NCI-H748 treated with DMSO at 0.1 percent for 48 hours (cell line): ENCODE data around the gene ABLIM2.

Experiments used
- DNase-seq: peaks from one replicate; lab custom pipeline; 2025; lab: John Stamatoyannopoulos, UW

Gene ABLIM2

GRCh38 chr4:8158710-8159536 is at the start of gene ABLIM2:
Gene ABLIM2, minus strand, starts transcription at chr4:8158813. Its CDS starts 124 bp downstream, at chr4:8158689.
- peak; percentile 90 for DNase-seq

DNA sequence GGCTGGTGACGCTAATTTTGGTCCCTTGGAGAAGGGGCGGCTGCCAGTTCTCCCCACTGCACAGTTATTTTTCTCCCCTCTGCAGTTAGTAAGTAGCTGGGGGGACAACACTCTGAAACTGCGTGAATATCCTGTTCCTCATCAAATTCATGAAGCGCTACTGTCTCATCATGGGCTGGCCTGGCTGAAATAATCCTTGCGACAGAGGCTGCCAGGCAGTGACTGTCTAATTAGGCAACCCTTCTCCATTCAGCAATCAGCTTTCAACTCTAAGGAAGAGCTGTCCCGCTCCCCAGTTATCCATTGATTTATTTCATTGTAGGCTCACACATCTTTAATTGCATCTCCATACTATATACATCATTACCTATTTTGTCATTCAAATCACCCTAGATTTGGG is 48.7 kb upstream of the ABLIM2 start:
- DNase-seq = no peak

DNA sequence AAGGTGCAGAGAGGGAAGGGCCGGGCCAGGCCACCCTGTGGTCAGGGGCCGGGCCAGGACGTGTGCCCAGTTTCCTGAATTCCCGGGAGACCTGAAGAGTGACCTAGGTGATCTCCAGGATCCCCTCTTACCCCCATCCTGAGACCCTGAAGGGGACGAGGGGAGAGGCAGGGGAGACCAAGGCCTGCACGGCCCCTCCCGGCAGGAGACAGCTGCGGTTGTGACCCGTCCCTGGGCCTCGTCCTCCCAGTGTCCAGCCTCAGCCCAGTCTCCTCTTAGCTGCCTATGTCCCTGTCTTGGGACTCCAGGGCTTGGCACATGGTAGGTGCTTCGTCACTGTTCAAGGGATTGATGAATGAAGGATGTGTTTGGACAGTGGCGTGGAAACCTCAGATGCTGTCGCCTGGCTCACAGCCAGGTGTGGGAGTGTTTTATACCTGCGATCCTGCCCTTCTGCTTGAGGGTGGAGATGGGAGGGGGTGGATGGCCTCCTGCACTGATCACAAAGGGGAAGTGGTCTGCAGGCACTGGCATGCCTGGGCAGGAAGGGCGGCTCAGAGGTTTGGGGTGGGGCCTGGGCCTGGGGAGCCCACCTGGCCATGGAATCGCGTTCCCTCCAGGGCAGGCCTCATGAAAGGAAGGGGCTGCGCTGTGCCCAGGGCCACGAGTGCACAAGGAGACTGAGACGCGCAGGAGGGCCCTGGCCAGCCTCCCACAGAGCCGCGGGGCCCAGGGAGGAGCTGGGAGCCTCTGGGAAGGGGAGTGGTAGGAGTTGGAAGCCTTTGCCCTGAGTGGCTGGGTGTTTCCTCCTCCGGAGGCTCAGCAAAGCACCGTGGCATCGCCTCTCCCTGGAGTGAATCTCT is 47.4 kb upstream of the ABLIM2 start:
- peak; percentile 72 for DNase-seq

- no peak for DNase-seq
These were observed 46.7 kb upstream of the ABLIM2 start for GRCh38 chr4:8205241-8205707.

GRCh38 chr4:8204576-8205227 is 46.1 kb upstream of the ABLIM2 start:
- DNase-seq = no peak

GRCh38 chr4:8203817-8204216 is 45.2 kb upstream of the ABLIM2 start:
- no peak for DNase-seq

- DNase-seq = no peak
These were observed 44.4 kb upstream of the ABLIM2 start for GRCh38 chr4:8203052-8203401.

- DNase-seq = no peak
These were observed 43.8 kb upstream of the ABLIM2 start for GRCh38 chr4:8202108-8203051.

DNA sequence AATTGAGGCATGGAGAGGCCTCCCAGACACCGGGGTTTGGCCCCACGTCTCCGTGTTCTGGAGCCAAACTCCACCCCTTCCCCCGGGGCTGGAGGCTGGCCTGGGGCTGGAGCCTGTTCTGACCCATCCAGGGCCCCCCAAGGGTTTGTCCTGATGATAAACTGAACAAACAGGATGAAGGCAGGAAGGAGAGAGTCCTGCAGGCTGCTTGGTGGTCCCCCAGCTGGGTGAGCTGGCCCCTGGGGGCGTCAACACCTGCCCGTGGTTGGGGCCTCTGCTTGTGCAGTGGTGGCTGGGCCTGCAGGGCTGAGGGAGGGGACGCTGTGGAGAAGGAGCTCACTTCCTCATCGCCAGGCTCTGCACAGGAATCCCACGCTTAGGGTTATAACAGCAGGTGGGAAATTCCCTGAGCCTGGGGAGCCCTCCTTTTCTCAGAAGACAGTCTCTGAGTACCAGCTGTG is 42.7 kb upstream of the ABLIM2 start:
- DNase-seq = no peak

GRCh38 chr4:8200302-8200975 is 41.8 kb upstream of the ABLIM2 start:
- no peak for DNase-seq

- DNase-seq = no peak
These were observed 41.1 kb upstream of the ABLIM2 start for GRCh38 chr4:8199594-8200301.

- DNase-seq = no peak
These were observed 40.4 kb upstream of the ABLIM2 start, which contains the start of gene SH3TC1 for GRCh38 chr4:8198906-8199593. Gene SH3TC1, plus strand, starts transcription at chr4:8199290. Its CDS starts 5,905 bp downstream, at chr4:8205195.

- DNase-seq = no peak
These were observed 39.7 kb upstream of the ABLIM2 start for GRCh38 chr4:8198206-8198905.

- no peak for DNase-seq
These were observed 38.9 kb upstream of the ABLIM2 start for GRCh38 chr4:8197521-8197920.

DNA sequence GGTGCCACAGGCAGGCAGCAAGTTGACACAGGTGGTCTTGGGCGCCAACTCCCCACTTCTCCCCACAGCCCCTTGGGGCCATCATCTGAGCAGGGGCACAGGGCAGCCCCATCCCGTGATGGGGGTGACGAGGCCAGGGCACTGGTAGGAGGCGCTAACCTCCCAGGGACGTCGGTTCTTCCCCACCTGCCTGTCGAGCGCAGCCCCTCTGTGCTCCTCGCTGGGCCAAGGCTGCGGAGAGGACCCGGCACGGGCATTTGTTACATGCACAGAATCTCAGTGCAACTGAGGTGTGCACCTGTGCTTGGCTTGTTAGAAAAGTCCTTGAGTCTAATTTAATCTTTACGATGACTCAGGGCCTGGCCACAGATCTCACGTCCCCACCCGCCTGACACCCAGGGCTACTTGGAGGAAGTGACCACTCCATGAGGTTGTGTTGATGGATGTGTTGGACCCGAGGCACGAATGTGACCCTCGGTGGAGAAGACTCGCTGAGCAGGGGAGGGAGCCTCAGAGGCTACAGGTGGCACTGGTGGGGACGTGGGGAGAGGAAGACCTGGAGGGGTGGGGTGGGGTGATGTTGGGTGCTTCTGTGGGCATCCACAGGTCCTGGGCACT is 37.3 kb upstream of the ABLIM2 start:
- no peak for DNase-seq

DNA sequence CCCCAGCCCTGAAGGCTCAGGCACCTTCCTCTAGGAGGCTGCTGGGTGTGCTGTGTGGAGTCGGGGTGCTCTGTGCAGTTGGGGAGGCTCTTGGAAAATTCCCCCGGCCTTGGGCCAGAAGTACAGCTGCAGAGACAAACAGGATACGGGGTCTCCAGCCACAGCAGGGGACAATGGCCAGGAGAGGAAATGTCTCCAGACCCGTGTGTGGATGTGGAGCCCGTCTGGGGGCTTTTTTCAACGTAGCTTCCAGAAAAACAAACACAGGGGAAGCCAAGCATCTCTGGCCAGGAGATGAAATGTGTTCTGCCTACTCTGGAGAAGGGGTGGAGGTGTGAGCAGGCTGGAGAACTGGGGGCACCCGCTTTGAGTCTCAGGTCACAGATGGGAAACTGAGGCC is 36.8 kb upstream of the ABLIM2 start:
- DNase-seq = no peak

- DNase-seq = no peak
These were observed 36.0 kb upstream of the ABLIM2 start for GRCh38 chr4:8194306-8195242.
